Esophagus (tissue), 2 donors: Measurements from ENCODE around the gene ZNF521. TPM values are rescaled to one million over a fixed set of nuclear protein-coding genes. Genes with fewer than 3 reads are reported as not detected.

Experiments used
- H3K27ac ChIP-seq, 2 donors: one replicate each; pipeline ENCODE4 v1.5.1; 2013; ENCODE audit warnings: low read depth in 2 of 2, mild to moderate bottlenecking in 2 of 2, inconsistent platforms in 1 of 2, low read length in 1 of 2, moderate library complexity in 1 of 2
- H3K27me3 ChIP-seq, 2 donors: one replicate each; pipeline ENCODE4 v1.6.1; 2013; ENCODE audit warnings: low read length in 2 of 2, control low read depth in 1 of 2, mild to moderate bottlenecking in 1 of 2; ENCODE audit not compliant: insufficient read depth in 2 of 2, control insufficient read depth in 1 of 2
- H3K36me3 ChIP-seq, 2 donors: one replicate each; pipeline ENCODE4 v1.6.1; 2013; ENCODE audit warnings: low read length in 1 of 2; ENCODE audit not compliant: control insufficient read depth in 2 of 2, insufficient read depth in 2 of 2
- H3K4me1 ChIP-seq, 2 donors: one replicate each; pipeline ENCODE4 v1.6.1; 2013; ENCODE audit warnings: low read length in 1 of 2; ENCODE audit not compliant: control insufficient read depth in 2 of 2, insufficient read depth in 2 of 2
- H3K4me3 ChIP-seq, 2 donors: one replicate each; pipeline ENCODE4 v1.5.1; 2013; ENCODE audit warnings: low read length in 2 of 2, mild to moderate bottlenecking in 2 of 2, low read depth in 1 of 2, moderate library complexity in 1 of 2
- H3K9me3 ChIP-seq, 2 donors: one replicate each; pipeline ENCODE4 v1.6.1; 2013; ENCODE audit warnings: mild to moderate bottlenecking in 2 of 2, low read depth in 1 of 2, low read length in 1 of 2, moderate library complexity in 1 of 2; ENCODE audit not compliant: control insufficient read depth in 2 of 2, insufficient read depth in 1 of 2
- WGBS, 2 donors: extraction: QIAGEN DNeasy Blood & Tissue Kit; methylation state at CpG; one replicate each; pipeline ENCODE4 v1.1.7; 2013; 5-methylcytosine and 5-hydroxymethylcytosine counted together
- polyA plus RNA-seq, 2 donors: library from polyadenylated mRNA; stranded (reverse); fragments of 200-250 nt; gene quantifications; one replicate each; pipeline ENCODE4 v1.2.3, GENCODE V29; 2013
- donor health status: healthy with polysubstance abuse.
- donor health status: Bipolar disorder and iron deficiency.

ZNF521 gene
- polyA plus RNA-seq = 1 to 10 TPM in 1 of 2 donors, under 1 TPM in 1; 0.79 to 1.2 TPM

GRCh38 chr18:25351777-25352628 is at the start of gene ZNF521:
ZNF521 (minus strand) TSS chr18:25352166; CDS start chr18:25350946, 1,220 bp downstream.
- H3K36me3 ChIP-seq = no peaks in the 10 kb centered on the region
- peak within 1 kb of the TSS; percentile 70 to 84 for H3K27ac ChIP-seq
- H3K9me3 ChIP-seq = peaks cover 0 to 3% of the 10 kb centered on the region in 2 donors
- peaks cover 0 to 19% of the 10 kb centered on the region in 2 donors for H3K27me3 ChIP-seq
- 1% methylated on average over 60 to 91 of the region's 91 CpGs for WGBS, 2 donors
- peak within 1 kb of the TSS; percentile 65 to 66 for H3K4me3 ChIP-seq
- peaks cover 2 to 4% of the 10 kb centered on the region in 2 donors for H3K4me1 ChIP-seq

- H3K27ac ChIP-seq = no peak overlapping the region
- H3K4me3 ChIP-seq = no peak overlapping the region
- no peaks in the 10 kb centered on the region for H3K4me1 ChIP-seq
- no peaks in the 10 kb centered on the region for H3K27me3 ChIP-seq
- no peaks in the 10 kb centered on the region for H3K9me3 ChIP-seq
- no peaks in the 10 kb centered on the region for H3K36me3 ChIP-seq
These were observed 47.6 kb upstream of the ZNF521 start for GRCh38 chr18:25399554-25399953.

GRCh38 chr18:25392192-25392591 is 40.2 kb upstream of the ZNF521 start:
- Histone ChIP-seq H3K27ac (no peak overlapping the region), H3K9me3 (peaks cover 0 to 4% of the 10 kb centered on the region in 2 donors), H3K4me3 (no peak overlapping the region), H3K36me3 (no peaks in the 10 kb centered on the region), H3K27me3 (no peaks in the 10 kb centered on the region), H3K4me1 (no peaks in the 10 kb centered on the region)

- Histone ChIP-seq H3K36me3 (no peaks in the 10 kb centered on the region), H3K4me1 (no peaks in the 10 kb centered on the region), H3K27ac (no peak overlapping the region), H3K9me3 (no peaks in the 10 kb centered on the region), H3K4me3 (no peak overlapping the region), H3K27me3 (no peaks in the 10 kb centered on the region)
- 59 to 62% methylated on average over 2 of the region's 2 CpGs for WGBS, 2 donors
These were observed 21.6 kb upstream of the ZNF521 start for GRCh38 chr18:25373432-25374179.

- Histone ChIP-seq H3K27ac (no peak overlapping the region), H3K9me3 (peaks cover 0 to under 1% of the 10 kb centered on the region in 2 donors), H3K36me3 (no peaks in the 10 kb centered on the region), H3K4me3 (no peak overlapping the region), H3K4me1 (no peaks in the 10 kb centered on the region), H3K27me3 (no peaks in the 10 kb centered on the region)
- WGBS, 2 donors = 67 to 74% methylated on average over 5 of the region's 5 CpGs
These were observed 18.4 kb upstream of the ZNF521 start for GRCh38 chr18:25370391-25370790.

- Histone ChIP-seq H3K36me3 (no peaks in the 10 kb centered on the region), H3K4me1 (no peaks in the 10 kb centered on the region), H3K4me3 (no peak overlapping the region), H3K27ac (no peak overlapping the region), H3K9me3 (peaks cover 0 to 2% of the 10 kb centered on the region in 2 donors), H3K27me3 (no peaks in the 10 kb centered on the region)
- WGBS, 2 donors = 25 to 32% methylated on average over 3 of the region's 3 CpGs
These were observed 13.3 kb upstream of the ZNF521 start for GRCh38 chr18:25365242-25365641.

GRCh38 chr18:25364732-25365131 is 12.8 kb upstream of the ZNF521 start:
- no peaks in the 10 kb centered on the region for H3K4me1 ChIP-seq
- no peaks in the 10 kb centered on the region for H3K27me3 ChIP-seq
- peaks cover 0 to 2% of the 10 kb centered on the region in 2 donors for H3K9me3 ChIP-seq
- H3K27ac ChIP-seq = no peak overlapping the region
- H3K4me3 ChIP-seq = no peak overlapping the region
- H3K36me3 ChIP-seq = no peaks in the 10 kb centered on the region

GRCh38 chr18:25360301-25360899 is 8.4 kb upstream of the ZNF521 start:
- Histone ChIP-seq H3K27me3 (no peaks in the 10 kb centered on the region), H3K4me1 (no peaks in the 10 kb centered on the region), H3K27ac (no peak overlapping the region), H3K4me3 (no peak overlapping the region), H3K9me3 (peaks cover 0 to 2% of the 10 kb centered on the region in 2 donors), H3K36me3 (no peaks in the 10 kb centered on the region)
- WGBS, 2 donors = 80 to 86% methylated on average over 5 of the region's 5 CpGs

- Histone ChIP-seq H3K27ac (no peak overlapping the region), H3K4me1 (peaks cover 2 to 4% of the 10 kb centered on the region in 2 donors), H3K4me3 (no peak overlapping the region), H3K27me3 (peaks cover 0 to 18% of the 10 kb centered on the region in 2 donors), H3K36me3 (no peaks in the 10 kb centered on the region), H3K9me3 (peaks cover 0 to 3% of the 10 kb centered on the region in 2 donors)
- WGBS, 2 donors = 51 to 58% methylated on average over 4 of the region's 4 CpGs
These were observed 1.1 kb upstream of the ZNF521 start for GRCh38 chr18:25353080-25353479.
